SU-DHL-6 (cell line): ENCODE measurements around the gene FZD7.

Experiments
- H2AFZ ChIP-seq: fragments of 200-600 bp; sonication (generic); 2 replicates; pipeline ENCODE4 v1.6.1; 2014; ENCODE audit warnings: low read depth, mild to moderate bottlenecking, moderate library complexity, mixed read lengths, antibody characterized with exemption, low read length; ENCODE audit not compliant: severe bottlenecking
- H3F3A ChIP-seq: fragments of 200-600 bp; shearing (Covaris generic); 2 replicates; pipeline ENCODE4 v1.6.0; 2016; ENCODE audit warnings: antibody characterized with exemption, mild to moderate bottlenecking; ENCODE audit not compliant: insufficient read depth
- H3K27ac ChIP-seq: fragments of 200-600 bp; sonication (generic); 2 replicates; pipeline ENCODE4 v1.5.1; 2016; ENCODE audit warnings: low read depth, mild to moderate bottlenecking, low read length, moderate library complexity, mixed read lengths
- H3K27me3 ChIP-seq: fragments of 200-600 bp; sonication (generic), shearing (Covaris generic); 2 replicates; pipeline ENCODE4 v1.6.0; 2014; ENCODE audit warnings: mild to moderate bottlenecking, low read length
- H3K36me3 ChIP-seq: fragments of 200-600 bp; sonication (generic); 2 replicates; pipeline ENCODE4 v1.6.1; 2014; ENCODE audit warnings: mild to moderate bottlenecking, low read length, mixed read lengths
- H3K4me2 ChIP-seq: fragments of 300-600, 200-600 bp; shearing (Covaris generic), sonication (generic); 2 replicates; pipeline ENCODE4 v1.6.0; 2014; ENCODE audit warnings: low read length, low read depth, mild to moderate bottlenecking; ENCODE audit not compliant: poor library complexity, severe bottlenecking
- H3K4me3 ChIP-seq: fragments of 200-600 bp; sonication (generic); 2 replicates; pipeline ENCODE4 v1.5.1; 2014; ENCODE audit warnings: antibody characterized with exemption, low read length, mild to moderate bottlenecking, mixed read lengths; ENCODE audit not compliant: insufficient read depth, poor library complexity, severe bottlenecking
- H3K79me2 ChIP-seq: fragments of 200-600 bp; sonication (generic); 2 replicates; pipeline ENCODE4 v1.6.1; 2014; ENCODE audit warnings: mild to moderate bottlenecking, low read length, moderate library complexity; ENCODE audit not compliant: insufficient read depth
- H3K9ac ChIP-seq: fragments of 200-600 bp; sonication (generic); 2 replicates; pipeline ENCODE4 v1.7.0; 2014; ENCODE audit warnings: mild to moderate bottlenecking, low read length
- H3K9me2 ChIP-seq: fragments of 200-600 bp; sonication (generic); replicated peaks from 2 replicates; pipeline ENCODE4 v1.6.1; 2014; ENCODE audit warnings: low read length; ENCODE audit not compliant: insufficient read depth
- H3K9me3 ChIP-seq: fragments of 200-600 bp; sonication (generic); 2 replicates; pipeline ENCODE4 v1.6.1; 2014; ENCODE audit warnings: low read length, mixed read lengths; ENCODE audit not compliant: insufficient read depth
- H4K20me1 ChIP-seq: fragments of 200-600 bp; sonication (generic); 2 replicates; pipeline ENCODE4 v1.6.1; 2014; ENCODE audit warnings: low read depth, mild to moderate bottlenecking, antibody characterized with exemption, low read length, moderate library complexity, mixed read lengths
- CTCF ChIP-seq: fragments of 200-600 bp; sonication (generic); IDR thresholded peaks from one replicate; pipeline ENCODE4 v1.5.1; 2017; ENCODE audit warnings: antibody characterized with exemption, mild to moderate bottlenecking, low read length, moderate library complexity; ENCODE audit not compliant: insufficient read depth, poor library complexity, severe bottlenecking
- EZH2phosphoT487 ChIP-seq: fragments of 200-600 bp; sonication (generic), shearing (Covaris generic); conservative IDR thresholded peaks from 2 replicates; pipeline ENCODE4 v1.6.1; 2018; ENCODE audit warnings: mild to moderate bottlenecking, antibody characterized with exemption, low read length, moderate library complexity, mixed read lengths

Gene FZD7

GRCh38 chr2:202071107-202071506, 37.5 kb downstream of the FZD7 start:
- H3K9ac ChIP-seq, result no peak overlapping the region
- H4K20me1 ChIP-seq, result no peaks in the 10 kb centered on the region
- no peaks in the 10 kb centered on the region for H3K36me3 ChIP-seq
- H3F3A ChIP-seq, result no peaks in the 10 kb centered on the region
- no peak overlapping the region for H2AFZ ChIP-seq
- no peak overlapping the region for H3K4me2 ChIP-seq
- no peaks in the 10 kb centered on the region for H3K79me2 ChIP-seq
- H3K27ac ChIP-seq, result no peak overlapping the region
- no peaks in the 10 kb centered on the region for H3K27me3 ChIP-seq
- TF ChIP-seq EZH2phosphoT487 (no peak), CTCF (no peak)
- no peaks in the 10 kb centered on the region for H3K9me2 ChIP-seq
- no peak overlapping the region for H3K4me3 ChIP-seq
- H3K9me3 ChIP-seq, result no peaks in the 10 kb centered on the region

- Histone ChIP-seq H3K9me2 (no peaks in the 10 kb centered on the region), H3K4me3 (no peak overlapping the region), H2AFZ (no peak overlapping the region), H3K36me3 (no peaks in the 10 kb centered on the region), H3K4me2 (no peak overlapping the region), H3K27me3 (no peaks in the 10 kb centered on the region), H4K20me1 (no peaks in the 10 kb centered on the region), H3F3A (no peaks in the 10 kb centered on the region), H3K27ac (no peak overlapping the region), H3K79me2 (no peaks in the 10 kb centered on the region), H3K9me3 (no peaks in the 10 kb centered on the region), H3K9ac (no peak overlapping the region)
- TF ChIP-seq CTCF (no peak), EZH2phosphoT487 (no peak)
These were observed 38.6 kb downstream of the FZD7 start for GRCh38 chr2:202072226-202072625.

GRCh38 chr2:202072737-202073401, 39.2 kb downstream of the FZD7 start, which contains the start of gene KIAA2012:
KIAA2012 (plus strand) TSS chr2:202073255; CDS start chr2:202073628, 373 bp downstream.
- no peaks in the 10 kb centered on the region for H3K36me3 ChIP-seq
- no peaks in the 10 kb centered on the region for H3K9me3 ChIP-seq
- H3K27me3 ChIP-seq, result no peaks in the 10 kb centered on the region
- no peak within 1 kb of the TSS for H3K4me3 ChIP-seq
- no peaks in the 10 kb centered on the region for H3K79me2 ChIP-seq
- no peak within 1 kb of the TSS for H3K27ac ChIP-seq
- TF ChIP-seq EZH2phosphoT487 (no peak), CTCF (no peak)
- H3K9me2 ChIP-seq, result no peaks in the 10 kb centered on the region
- no peaks in the 10 kb centered on the region for H4K20me1 ChIP-seq
- no peak within 1 kb of the TSS for H2AFZ ChIP-seq
- no peaks in the 10 kb centered on the region for H3F3A ChIP-seq
- no peak within 1 kb of the TSS for H3K4me2 ChIP-seq
- H3K9ac ChIP-seq, result no peak within 1 kb of the TSS

- Histone ChIP-seq H3K9ac (no peak overlapping the region), H2AFZ (no peak overlapping the region)
- TF ChIP-seq CTCF, result no peak
- TF ChIP-seq EZH2phosphoT487, result no peak
These were observed 40.7 kb downstream of the FZD7 start for GRCh38 chr2:202074324-202074723.

More at GRCh38 chr2:202074324-202074723, 40.7 kb downstream of the FZD7 start:
- no peaks in the 10 kb centered on the region for H3K36me3 ChIP-seq
- no peak overlapping the region for H3K4me3 ChIP-seq
- H3K27ac ChIP-seq, result no peak overlapping the region
- no peaks in the 10 kb centered on the region for H3K9me3 ChIP-seq
- H4K20me1 ChIP-seq, result no peaks in the 10 kb centered on the region
- H3K27me3 ChIP-seq, result no peaks in the 10 kb centered on the region
- H3F3A ChIP-seq, result no peaks in the 10 kb centered on the region
- H3K9me2 ChIP-seq, result no peaks in the 10 kb centered on the region
- H3K4me2 ChIP-seq, result no peak overlapping the region
- H3K79me2 ChIP-seq, result no peaks in the 10 kb centered on the region
